OCI-LY7 (cell line): Measurements from ENCODE around the gene IMPDH1. TPM values are rescaled to one million over a fixed set of nuclear protein-coding genes. Genes with fewer than 3 reads are reported as not detected.

ENCODE experiments used
- BruUV-seq: library from RNA; stranded (reverse); fragments of 400-500 nt; replicated peaks from 2 replicates; lab custom pipeline; 2021; lab: Mats Ljungman, UMichigan
- CTCF ChIA-PET: fragments of 300-600 bp; sonication (Branson Sonifier 250); formaldehyde crosslinking; loops from one replicate; lab custom pipeline; 2022; ENCODE audit warnings: antibody characterized with exemption; ENCODE audit not compliant: unreplicated experiment; lab: Charles Lee
- POLR2A ChIA-PET: fragments of 300-600 bp; sonication (Branson Sonifier 250); formaldehyde crosslinking; loops from one replicate; lab custom pipeline; 2022; ENCODE audit warnings: antibody characterized with exemption; lab: Charles Lee
- DNase-seq: peaks from one replicate; pipeline ENCODE4 v3.0.0-alpha.2; 2015; ENCODE audit warnings: low spot score
- H2AFZ ChIP-seq: fragments of 200-600 bp; sonication (generic), shearing (Covaris generic); 2 replicates; pipeline ENCODE4 v1.6.1; 2014; ENCODE audit warnings: mild to moderate bottlenecking, antibody characterized with exemption, low read length, moderate library complexity
- H3K27ac ChIP-seq: fragments of 200-600 bp; sonication (generic); 2 replicates; pipeline ENCODE4 v1.5.1; 2014; ENCODE audit warnings: mixed run types, low read depth, mild to moderate bottlenecking, moderate library complexity, low read length, inconsistent platforms; ENCODE audit not compliant: poor library complexity, severe bottlenecking
- H3K36me3 ChIP-seq: fragments of 200-600 bp; sonication (generic); 2 replicates; pipeline ENCODE4 v1.6.1; 2014; ENCODE audit warnings: mild to moderate bottlenecking, antibody characterized with exemption, low read length, moderate library complexity, mixed read lengths; ENCODE audit not compliant: insufficient read depth
- H3K4me1 ChIP-seq: fragments of 200-600 bp; sonication (generic); 2 replicates; pipeline ENCODE4 v1.5.1; 2014; ENCODE audit warnings: mild to moderate bottlenecking, low read length; ENCODE audit not compliant: insufficient read depth, poor library complexity, severe bottlenecking
- H3K4me2 ChIP-seq: fragments of 200-600 bp; sonication (generic); 2 replicates; pipeline ENCODE4 v1.6.1; 2014; ENCODE audit warnings: mild to moderate bottlenecking, low read length
- H3K4me3 ChIP-seq: fragments of 200-600 bp; sonication (generic); 2 replicates; pipeline ENCODE4 v1.5.1; 2014; ENCODE audit warnings: mild to moderate bottlenecking, low read depth, low read length; ENCODE audit not compliant: poor library complexity, severe bottlenecking
- H3K79me2 ChIP-seq: fragments of 200-600 bp; sonication (generic); 2 replicates; pipeline ENCODE4 v1.6.1; 2016; ENCODE audit warnings: low read depth, mild to moderate bottlenecking, low read length, moderate library complexity, mixed read lengths; ENCODE audit not compliant: insufficient read depth
- H3K9me2 ChIP-seq: fragments of 200-600 bp; sonication (generic); 2 replicates; pipeline ENCODE4 v1.6.1; 2016; ENCODE audit warnings: mild to moderate bottlenecking, low read length, mixed read lengths; ENCODE audit not compliant: insufficient read depth
- H3K9me3 ChIP-seq: fragments of 200-600 bp; sonication (generic); 2 replicates; pipeline ENCODE4 v1.6.1; 2014; ENCODE audit warnings: mild to moderate bottlenecking, mixed run types, low read length, mixed read lengths
- H4K20me1 ChIP-seq: fragments of 200-600 bp; sonication (generic); 2 replicates; pipeline ENCODE4 v1.6.1; 2014; ENCODE audit warnings: mild to moderate bottlenecking, antibody characterized with exemption, low read length, moderate library complexity, mixed read lengths; ENCODE audit not compliant: insufficient read depth
- CTCF ChIP-seq: fragments of 200-600 bp; sonication (generic); conservative IDR thresholded peaks from 2 replicates; pipeline ENCODE4 v1.5.1; 2014; ENCODE audit warnings: mild to moderate bottlenecking, antibody characterized with exemption, low read length, moderate library complexity, mixed read lengths
- EZH2phosphoT487 ChIP-seq: fragments of 200-600 bp; sonication (generic); IDR thresholded peaks from 2 replicates; pipeline ENCODE4 v1.6.1; 2018; ENCODE audit warnings: low read depth, borderline replicate concordance, mild to moderate bottlenecking, mixed run types, antibody characterized with exemption, low read length, moderate library complexity, mixed read lengths
- intact Hi-C: fragments of 100-400 bp; cut with micrococcal nuclease; formaldehyde crosslinking; loops from one replicate; pipeline ENCODE4 v1.10.0; 2022; ENCODE audit not compliant: unreplicated experiment
- total RNA-seq, 2 experiments: library from RNA; depleted of rRNA in 1 of 2; stranded (reverse); fragments of >200 nt in 1 of 2; shearing (Covaris generic) in 1 of 2; gene quantifications; 2 replicates each; pipeline ENCODE4 v1.2.3, GENCODE V29; 2014 to 2022

Gene IMPDH1
- total RNA-seq, 2 experiments from 2014 or later, result 26.6 to 50.5 TPM

DNA sequence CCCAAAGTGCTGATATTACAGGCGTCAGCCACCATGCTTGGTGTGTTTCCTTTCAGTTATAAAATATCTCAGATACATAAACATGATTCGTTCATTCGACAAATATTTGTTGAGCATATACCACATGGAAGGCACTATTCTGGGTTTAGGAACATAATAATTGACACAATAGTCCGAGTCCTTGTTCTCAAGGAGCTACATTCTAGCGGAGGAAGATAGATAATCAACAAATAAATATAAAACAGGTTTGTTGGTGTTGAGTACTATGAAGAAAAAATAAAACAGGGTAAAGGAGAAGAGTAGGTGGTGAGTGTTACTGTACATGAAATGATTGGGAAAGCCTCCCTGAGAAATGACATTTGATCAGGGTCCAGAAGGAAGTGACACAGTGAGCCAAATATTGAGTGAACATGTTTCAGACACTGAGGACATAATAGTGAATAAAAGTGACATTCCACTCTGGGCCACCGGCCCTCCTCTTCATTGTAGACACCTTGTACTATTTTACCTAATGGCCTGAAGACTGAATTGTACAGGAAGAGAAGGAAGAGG, 39.0 kb upstream of the IMPDH1 start:
- H3K4me3 ChIP-seq, result no peak overlapping the region
- H3K79me2 ChIP-seq, result no peaks in the 10 kb centered on the region
- no peaks in the 10 kb centered on the region for H3K36me3 ChIP-seq
- no peaks in the 10 kb centered on the region for H3K9me2 ChIP-seq
- TF ChIP-seq CTCF (no peak), EZH2phosphoT487 (no peak)
- BruUV-seq, result no TSS peak
- no peak overlapping the region for H3K4me2 ChIP-seq
- H3K4me1 ChIP-seq, result peaks cover 7% of the 10 kb centered on the region
- no peaks in the 10 kb centered on the region for H3K9me3 ChIP-seq
- intact Hi-C loops, result no loop called here
- no peaks in the 10 kb centered on the region for H4K20me1 ChIP-seq
- POLR2A ChIA-PET, result interaction anchor here (0.6 to 1.8 kb wide), 2 partner anchors 11 to 12 kb away, joined by 4 to 5 read pairs; no protein-coding TSS in a partner anchor
- CTCF ChIA-PET, result no interaction called here
- H2AFZ ChIP-seq, result no peak overlapping the region
- H3K27ac ChIP-seq, result no peak overlapping the region
- no peak for DNase-seq

DNA sequence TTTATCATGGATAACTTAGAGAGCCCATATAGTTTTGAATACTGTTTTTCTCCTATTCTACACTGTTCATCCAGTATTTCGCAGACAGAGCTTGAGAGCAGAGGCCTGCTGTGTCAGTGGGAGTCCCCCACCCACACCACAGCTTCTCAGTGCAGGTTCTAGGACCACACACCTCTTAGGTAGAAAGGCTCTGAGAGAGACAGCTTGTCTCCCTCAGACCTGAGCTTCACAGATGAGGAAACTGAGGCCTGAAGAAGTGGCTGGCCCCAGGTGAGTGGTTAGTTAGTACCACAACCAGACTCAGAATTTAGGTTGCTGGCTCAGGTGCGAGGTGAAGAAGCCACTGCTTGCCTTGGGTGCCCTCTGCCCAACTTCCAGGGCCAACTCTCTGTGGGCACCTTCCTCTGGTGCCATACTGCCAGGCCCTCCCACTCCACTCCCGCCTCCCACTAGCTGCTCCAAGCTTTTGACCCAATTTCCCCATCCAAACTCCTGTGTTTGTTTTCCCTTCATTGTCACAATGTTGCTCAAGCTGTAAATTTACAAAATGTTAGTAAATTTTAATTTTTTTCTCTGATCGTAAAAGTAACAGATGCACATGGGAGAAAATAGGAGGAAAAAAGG, 38.3 kb upstream of the IMPDH1 start:
- DNase-seq, result no peak
- Histone ChIP-seq H3K4me1 (peaks cover 7% of the 10 kb centered on the region), H3K27ac (no peak overlapping the region), H3K36me3 (no peaks in the 10 kb centered on the region), H4K20me1 (no peaks in the 10 kb centered on the region), H2AFZ (no peak overlapping the region), H3K9me3 (no peaks in the 10 kb centered on the region), H3K9me2 (no peaks in the 10 kb centered on the region), H3K79me2 (no peaks in the 10 kb centered on the region), H3K4me2 (no peak overlapping the region), H3K4me3 (no peak overlapping the region)
- POLR2A ChIA-PET, result interaction anchor here (1.8 kb wide), 1 partner anchor 12 kb away, joined by 4 read pairs; no protein-coding TSS in a partner anchor
- CTCF ChIA-PET, result no interaction called here
- no peak for TF ChIP-seq CTCF
- no peak for TF ChIP-seq EZH2phosphoT487
- BruUV-seq, result no TSS peak
- intact Hi-C loops, result no loop called here

DNA sequence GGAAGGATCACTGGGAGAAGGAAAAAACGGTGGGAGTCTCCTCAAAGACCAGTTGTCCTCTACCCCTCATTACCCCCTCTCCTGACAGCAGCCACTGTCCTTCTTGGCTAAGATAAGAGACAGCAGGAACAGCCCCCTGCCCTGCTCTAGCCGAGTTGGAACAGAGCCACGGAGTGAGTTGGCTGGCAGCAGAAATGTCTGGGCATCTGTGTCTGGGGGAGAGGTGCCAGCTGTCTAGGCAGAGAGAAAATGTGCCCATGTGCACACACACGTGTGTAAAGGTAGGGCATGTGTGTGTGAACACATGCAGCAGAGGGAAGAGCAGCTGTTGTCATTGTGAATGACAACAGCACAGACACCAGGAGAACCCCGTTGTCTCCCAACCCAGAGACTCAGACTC, 36.5 kb upstream of the IMPDH1 start:
- POLR2A ChIA-PET, result interaction anchor here (0.5 to 0.9 kb wide), 2 partner anchors 9 to 88 kb away, joined by 3 to 4 read pairs; no protein-coding TSS in a partner anchor
- H2AFZ ChIP-seq, result no peak overlapping the region
- no TSS peak for BruUV-seq

More for the DNA sequence above, 36.5 kb upstream of the IMPDH1 start:
- H3K36me3 ChIP-seq, result no peaks in the 10 kb centered on the region
- TF ChIP-seq CTCF, result no peak
- TF ChIP-seq EZH2phosphoT487, result no peak
- no peak for DNase-seq
- H3K4me1 ChIP-seq, result peaks cover 11% of the 10 kb centered on the region
- no peak overlapping the region for H3K27ac ChIP-seq
- H3K4me3 ChIP-seq, result no peak overlapping the region
- CTCF ChIA-PET, result no interaction called here
- intact Hi-C loops, result no loop called here
- H4K20me1 ChIP-seq, result no peaks in the 10 kb centered on the region
- H3K9me3 ChIP-seq, result no peaks in the 10 kb centered on the region
- H3K9me2 ChIP-seq, result no peaks in the 10 kb centered on the region
- H3K79me2 ChIP-seq, result no peaks in the 10 kb centered on the region
- H3K4me2 ChIP-seq, result no peak overlapping the region
